ENCODE data around the gene DIAPH1.

The DIAPH1 gene

DNA sequence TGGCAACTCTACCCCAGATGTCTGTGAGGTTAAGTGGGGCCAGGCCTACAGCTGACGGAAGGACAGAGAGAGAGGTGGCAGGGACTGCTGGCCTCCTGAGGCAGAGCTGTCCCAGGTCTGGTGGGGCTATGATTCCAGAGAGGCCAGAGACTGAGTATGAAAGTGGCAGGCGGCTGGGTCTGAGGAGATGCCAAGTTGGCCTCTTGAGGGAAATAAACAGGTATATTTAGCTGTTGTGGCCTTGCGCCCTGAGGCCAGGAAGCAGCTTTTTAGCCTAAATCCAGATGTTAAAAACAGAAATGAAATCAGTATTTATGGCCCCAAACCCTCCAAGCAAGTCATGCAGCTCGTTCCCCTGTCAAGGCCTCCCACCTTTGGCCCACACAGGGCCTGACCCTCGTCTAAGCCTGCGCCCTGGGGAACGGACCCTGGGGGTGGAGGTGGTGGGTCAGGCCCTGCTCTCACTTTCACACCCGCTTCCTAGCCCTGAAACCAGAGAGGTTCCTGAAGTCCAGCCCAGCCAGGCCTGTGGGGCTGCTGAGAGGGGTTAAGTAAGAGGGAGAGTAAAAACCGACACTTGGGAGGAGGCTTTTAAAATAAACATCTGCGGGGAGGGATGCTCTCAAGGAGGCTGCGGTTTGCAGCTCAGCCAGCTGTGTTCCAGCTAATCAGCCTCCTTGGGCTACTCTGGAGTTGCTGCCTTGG, 111.3 kb downstream of the DIAPH1 start:
- H3K4me2 ChIP-seq: peak overlapping the region; percentile 88 to 97 (median 94)
- no peaks in the 10 kb centered on the region for H3K27me3 ChIP-seq
- peak overlapping the region; percentile 65 to 99 (median 95); a peak in 21 of 22 replicates for H3K9ac ChIP-seq
- H4K20me1 ChIP-seq: no peaks in the 10 kb centered on the region
- peak overlapping the region in 9 of 10 experiments; percentile 30 to 69 (median 55); a peak in 17 of 20 replicates for H3K4me3 ChIP-seq
- peak in 5 of 11 experiments; percentile 14 to 69 (median 64); a peak in 6 of 22 replicates for TF ChIP-seq Cebpa-rat (IDR thresholded peaks at IDR 0.05)
- peaks cover 93 to 99% (median 95%) of the 10 kb centered on the region in 10 experiments for H3K4me1 ChIP-seq
- no peaks in the 10 kb centered on the region for H3K9me3 ChIP-seq (replicated peaks in 1 of 11)
- peak overlapping the region; percentile 58 to 100 (median 99); a peak in 21 of 22 replicates for H3K27ac ChIP-seq
- H3K36me3 ChIP-seq: peaks cover 16 to 75% (median 54%) of the 10 kb centered on the region in 11 experiments; a peak in 20 of 22 replicates

DNA sequence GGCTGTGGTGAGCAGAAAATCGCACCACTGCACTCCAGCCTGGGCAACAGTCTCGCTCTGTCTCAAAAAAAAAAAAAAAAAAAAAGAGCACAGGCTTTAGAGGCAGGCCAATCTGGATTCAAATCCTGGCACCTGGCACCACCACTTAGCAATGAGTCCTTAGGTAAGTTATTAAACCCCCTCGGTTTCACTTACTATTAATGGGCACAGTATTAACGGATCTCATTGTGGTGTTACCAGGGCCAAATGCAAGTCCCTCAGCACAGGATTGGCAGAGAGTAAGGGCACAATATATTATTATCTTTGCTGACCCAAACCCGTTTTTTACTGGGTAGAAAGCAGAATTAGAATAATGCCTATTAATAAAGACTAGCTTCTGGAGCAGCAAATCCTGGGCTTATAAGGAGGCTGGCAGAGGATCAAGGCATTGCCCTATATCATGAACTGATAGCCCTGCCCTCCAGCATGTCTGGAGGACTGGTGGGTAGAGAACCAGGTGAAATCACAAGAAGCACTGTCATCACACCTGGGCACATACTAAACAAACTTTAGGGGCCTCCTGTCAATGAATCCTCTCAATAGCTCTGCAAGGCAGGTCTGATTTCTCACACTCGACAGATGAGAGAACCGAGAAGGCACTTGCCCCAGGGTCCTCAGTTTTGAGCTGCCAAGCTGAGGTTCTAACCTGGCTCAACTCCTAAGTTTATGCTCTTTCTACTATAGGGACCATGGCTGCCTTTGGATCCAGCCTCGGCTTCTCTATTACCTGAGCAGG, 112.2 kb downstream of the DIAPH1 start:
- Histone ChIP-seq H3K4me1 (peaks cover 84 to 99% (median 93%) of the 10 kb centered on the region in 10 experiments), H3K27me3 (no peaks in the 10 kb centered on the region), H3K27ac (peak overlapping the region; percentile 58 to 100 (median 99); a peak in 21 of 22 replicates), H3K9ac (peak overlapping the region; percentile 65 to 99 (median 95); a peak in 21 of 22 replicates), H3K9me3 (replicated peaks in 1 of 11) (no peaks in the 10 kb centered on the region), H3K4me3 (peak overlapping the region in 8 of 10 experiments; percentile 49 to 69 (median 56); a peak in 12 of 20 replicates), H4K20me1 (no peaks in the 10 kb centered on the region), H3K36me3 (peaks cover 18 to 75% (median 53%) of the 10 kb centered on the region in 11 experiments; a peak in 20 of 22 replicates), H3K4me2 (peak overlapping the region; percentile 88 to 97 (median 94))
- TF ChIP-seq Cebpa-rat (IDR thresholded peaks at IDR 0.05): no peak

DNA sequence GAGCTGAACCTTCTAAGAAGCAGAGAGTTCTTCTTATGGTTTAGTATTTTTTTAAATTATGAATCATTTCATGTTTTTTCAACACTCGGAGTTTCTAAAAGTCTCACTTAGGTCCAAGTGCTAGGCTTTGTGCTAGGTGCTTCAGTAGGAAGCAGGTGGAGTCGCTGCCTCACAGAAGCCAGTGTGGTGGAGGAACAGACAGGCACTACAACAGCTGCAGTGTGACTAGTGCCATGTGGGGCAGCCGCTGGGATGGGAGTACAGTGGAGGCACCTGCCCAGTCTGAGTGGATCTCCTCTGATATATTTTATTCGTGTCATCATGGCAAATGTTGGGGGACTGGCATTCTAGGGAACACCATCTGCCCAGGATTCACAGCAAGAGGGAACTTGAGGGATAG, 114.6 kb downstream of the DIAPH1 start:
- Histone ChIP-seq H3K4me3 (no peak overlapping the region), H4K20me1 (no peaks in the 10 kb centered on the region), H3K9me3 (replicated peaks in 1 of 11) (no peaks in the 10 kb centered on the region), H3K9ac (peak overlapping the region in 7 of 11 experiments; percentile 19 to 99 (median 97); a peak in 10 of 22 replicates), H3K4me1 (peaks cover 61 to 81% (median 72%) of the 10 kb centered on the region in 10 experiments), H3K27me3 (no peaks in the 10 kb centered on the region), H3K27ac (peak overlapping the region in 9 of 11 experiments; percentile 25 to 100 (median 100); a peak in 17 of 22 replicates), H3K36me3 (peaks cover 10 to 77% (median 52%) of the 10 kb centered on the region in 11 experiments; a peak in 19 of 22 replicates), H3K4me2 (peak overlapping the region; percentile 56 to 97 (median 94); a peak in 20 of 22 replicates)
- no peak for TF ChIP-seq Cebpa-rat (IDR thresholded peaks at IDR 0.05)

DNA sequence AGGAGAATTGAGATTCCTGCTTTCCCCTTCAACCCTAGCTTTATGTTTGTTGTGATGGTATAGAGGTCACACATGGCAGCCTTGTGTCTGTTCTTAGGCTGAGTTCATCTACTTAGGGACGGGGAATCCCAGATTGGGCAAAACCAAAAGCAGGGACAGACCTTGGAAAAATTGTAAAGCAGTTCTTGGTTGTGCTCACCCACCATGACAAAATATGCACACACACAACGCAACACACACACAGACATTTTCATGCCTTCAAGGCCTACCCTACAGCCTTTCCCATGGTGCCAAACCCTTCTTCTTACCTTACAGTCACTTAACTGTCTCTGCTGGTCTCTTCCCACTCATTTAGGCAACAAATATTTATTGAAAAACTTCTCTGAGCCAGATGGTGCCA, 115.1 kb downstream of the DIAPH1 start:
- H3K4me1 ChIP-seq: peaks cover 61 to 84% (median 74%) of the 10 kb centered on the region in 10 experiments
- peak overlapping the region in 7 of 11 experiments; percentile 19 to 99 (median 97); a peak in 11 of 22 replicates for H3K9ac ChIP-seq

DNA sequence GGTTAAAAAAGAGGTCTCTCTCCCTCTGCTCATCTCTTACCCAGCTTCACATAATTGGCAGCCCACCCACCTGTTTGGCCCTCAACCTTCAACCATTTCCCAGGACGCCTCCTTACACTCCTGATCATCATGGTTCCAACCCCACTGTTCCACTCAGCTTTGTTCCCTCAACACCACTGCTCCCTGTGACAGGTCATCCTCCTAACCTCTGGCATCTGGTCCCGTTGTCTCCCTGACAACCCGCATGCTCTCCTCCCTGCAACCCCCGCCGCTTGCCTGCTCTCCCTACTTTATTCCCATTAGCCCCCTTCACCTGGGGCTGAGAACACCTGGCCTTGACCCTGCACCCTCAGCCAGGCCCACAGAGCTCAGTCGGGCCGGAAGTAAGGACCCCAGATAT, 117.0 kb downstream of the DIAPH1 start:
- H3K4me2 ChIP-seq: 0 out of 22 replicates have a peak overlapping the region, but pooled peaks of 2 of the 11 experiments have one; percentile 4 to 16
- H3K27ac ChIP-seq: peak overlapping the region in 8 of 11 experiments; percentile 12 to 100 (median 44); a peak in 13 of 22 replicates
- no peaks in the 10 kb centered on the region for H3K27me3 ChIP-seq
- no peak for TF ChIP-seq Cebpa-rat (IDR thresholded peaks at IDR 0.05)
- no peak overlapping the region for H3K4me3 ChIP-seq
- peaks cover 41 to 83% (median 74%) of the 10 kb centered on the region in 10 experiments for H3K4me1 ChIP-seq
- no peaks in the 10 kb centered on the region for H4K20me1 ChIP-seq
- H3K9me3 ChIP-seq (replicated peaks in 1 of 11): no peaks in the 10 kb centered on the region
- H3K9ac ChIP-seq: peak overlapping the region in 1 of 11 experiments; percentile 33; a peak in 2 of 22 replicates
- peaks cover 17 to 96% (median 71%) of the 10 kb centered on the region in 11 experiments; a peak in 19 of 22 replicates for H3K36me3 ChIP-seq

More for the DNA sequence above, 115.1 kb downstream of the DIAPH1 start:
- H3K4me3 ChIP-seq: no peak overlapping the region
- H3K9me3 ChIP-seq (replicated peaks in 1 of 11): no peaks in the 10 kb centered on the region
- H3K4me2 ChIP-seq: peak overlapping the region; percentile 56 to 97 (median 94)
- no peaks in the 10 kb centered on the region for H3K27me3 ChIP-seq
- no peaks in the 10 kb centered on the region for H4K20me1 ChIP-seq
- peaks cover 10 to 81% (median 55%) of the 10 kb centered on the region in 11 experiments; a peak in 19 of 22 replicates for H3K36me3 ChIP-seq
- TF ChIP-seq Cebpa-rat (IDR thresholded peaks at IDR 0.05): no peak
- peak overlapping the region in 9 of 11 experiments; percentile 25 to 100 (median 100); a peak in 17 of 22 replicates for H3K27ac ChIP-seq

DNA sequence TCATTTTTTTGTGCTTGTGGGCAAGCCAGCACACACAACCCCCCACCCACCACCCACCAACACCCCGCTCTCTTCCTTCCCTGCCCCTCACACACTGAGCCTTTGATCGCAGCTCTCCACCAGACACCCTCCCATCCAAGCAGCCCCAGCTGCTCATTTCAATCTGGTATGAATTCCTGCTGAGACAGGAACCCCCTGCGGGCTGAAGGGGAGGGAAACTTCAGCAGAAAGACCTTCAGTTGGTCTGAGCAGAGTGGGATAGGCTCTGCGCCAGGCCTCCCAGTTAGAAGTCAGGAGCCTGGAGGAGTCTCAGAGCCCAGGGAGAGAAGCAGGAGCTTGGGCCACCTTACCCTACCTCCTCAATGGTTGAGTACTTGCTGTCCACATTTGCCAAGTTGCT, 122.8 kb downstream of the DIAPH1 start:
- Histone ChIP-seq H3K4me2 (peak overlapping the region; percentile 93 to 99 (median 97)), H3K4me3 (peak overlapping the region in 9 of 10 experiments; percentile 46 to 77 (median 55); a peak in 18 of 20 replicates), H4K20me1 (peaks cover 0 to 5% (median 0%) of the 10 kb centered on the region in 11 experiments; a peak in 4 of 22 replicates), H3K9ac (peak overlapping the region in 10 of 11 experiments; percentile 82 to 90 (median 86); a peak in 19 of 22 replicates), H3K4me1 (peaks cover 55 to 85% (median 79%) of the 10 kb centered on the region in 10 experiments), H3K36me3 (peaks cover 7 to 58% (median 34%) of the 10 kb centered on the region in 11 experiments; a peak in 18 of 22 replicates), H3K27ac (peak overlapping the region in 10 of 11 experiments; percentile 24 to 97 (median 93); a peak in 20 of 22 replicates), H3K9me3 (replicated peaks in 1 of 11) (no peaks in the 10 kb centered on the region), H3K27me3 (no peaks in the 10 kb centered on the region)
- TF ChIP-seq Cebpa-rat (IDR thresholded peaks at IDR 0.05): no peak

DNA sequence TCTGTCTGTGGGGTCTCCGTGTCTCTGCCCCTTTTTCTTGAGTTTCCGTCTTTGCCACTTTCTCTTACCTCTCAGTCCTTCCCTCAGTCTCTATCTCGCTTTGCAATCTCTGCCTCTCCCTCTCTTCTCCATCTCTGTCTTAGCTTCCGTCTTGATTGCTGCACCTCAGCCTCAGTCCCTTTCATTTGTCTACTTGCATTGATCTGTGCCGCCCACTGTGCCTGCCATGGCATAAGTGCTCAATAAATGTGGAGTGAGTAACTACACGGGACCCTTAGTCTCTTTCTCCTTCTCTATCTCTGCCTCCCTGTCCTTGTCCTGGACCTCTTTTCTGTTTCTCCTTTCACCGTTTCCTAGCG, 123.4 kb downstream of the DIAPH1 start:
- peak overlapping the region; percentile 42 to 77 (median 55) for H3K4me3 ChIP-seq
- peak overlapping the region; percentile 93 to 99 (median 97) for H3K4me2 ChIP-seq
- TF ChIP-seq Cebpa-rat (IDR thresholded peaks at IDR 0.05): no peak
- no peaks in the 10 kb centered on the region for H3K9me3 ChIP-seq (replicated peaks in 1 of 11)
- peak overlapping the region; percentile 73 to 90 (median 86); a peak in 21 of 22 replicates for H3K9ac ChIP-seq
- H4K20me1 ChIP-seq: peaks cover 0 to 11% (median under 1%) of the 10 kb centered on the region in 11 experiments; a peak in 8 of 22 replicates
- H3K27ac ChIP-seq: peak overlapping the region; percentile 48 to 97 (median 92); a peak in 21 of 22 replicates
- H3K27me3 ChIP-seq: no peaks in the 10 kb centered on the region
- peaks cover 60 to 91% (median 86%) of the 10 kb centered on the region in 10 experiments for H3K4me1 ChIP-seq
- H3K36me3 ChIP-seq: peaks cover 8 to 59% (median 38%) of the 10 kb centered on the region in 11 experiments; a peak in 18 of 22 replicates
